Gastroesophageal sphincter (tissue), 3 donors: Measurements from ENCODE around the gene NOX3.

Experiments used
- EP300 ChIP-seq: sonication (generic); formaldehyde crosslinking; IDR thresholded peaks from one replicate; pipeline ENCODE4 v1.6.1; 2017; ENCODE audit warnings: antibody characterized with exemption, mild to moderate bottlenecking
- POLR2A ChIP-seq, 2 donors: fragments of 450-650 bp; IDR thresholded peaks; one replicate each; pipeline ENCODE4 v1.6.1; 2017; ENCODE audit warnings: antibody characterized with exemption in 2 of 2, mild to moderate bottlenecking in 2 of 2, moderate library complexity in 1 of 2
- POLR2AphosphoS5 ChIP-seq: sonication (generic); formaldehyde crosslinking; IDR thresholded peaks from one replicate; pipeline ENCODE4 v1.6.1; 2017; ENCODE audit warnings: antibody characterized with exemption
- TF ChIP-seq, protein P1 (sequence below), 4 experiments: fragments of 200-600 bp in 2 of 4; fragments of 450-650 bp in 2 of 4; sonication (generic) in 1 of 4; IDR thresholded peaks; one replicate each; pipeline ENCODE4 v1.5.1; 2017 to 2019; ENCODE audit warnings: antibody characterized with exemption in 4 of 4, mild to moderate bottlenecking in 2 of 4, moderate library complexity in 2 of 4

DNA sequence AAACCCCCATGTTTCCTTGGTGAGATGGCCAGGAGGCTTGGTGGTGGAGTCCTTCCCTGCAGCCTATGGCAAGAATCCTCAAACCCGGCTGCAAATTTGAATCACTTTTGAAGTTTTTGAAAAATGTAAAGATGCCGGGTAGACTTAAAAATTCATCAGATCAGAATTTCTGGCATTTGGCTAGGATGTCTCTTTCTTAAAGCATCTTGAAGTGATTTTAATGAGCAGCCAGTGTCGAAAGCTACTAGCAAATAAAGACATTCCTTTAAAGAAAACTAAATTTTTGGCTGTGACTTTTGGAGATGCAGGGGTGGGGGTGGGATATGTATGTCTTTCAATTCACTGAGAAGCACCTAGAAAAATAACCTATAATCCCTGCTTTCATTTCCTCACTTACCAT, 25.6 kb upstream of the NOX3 start:
- TF ChIP-seq POLR2A (IDR thresholded peaks at IDR 0.05), result no peak
- TF ChIP-seq, protein P1, sequence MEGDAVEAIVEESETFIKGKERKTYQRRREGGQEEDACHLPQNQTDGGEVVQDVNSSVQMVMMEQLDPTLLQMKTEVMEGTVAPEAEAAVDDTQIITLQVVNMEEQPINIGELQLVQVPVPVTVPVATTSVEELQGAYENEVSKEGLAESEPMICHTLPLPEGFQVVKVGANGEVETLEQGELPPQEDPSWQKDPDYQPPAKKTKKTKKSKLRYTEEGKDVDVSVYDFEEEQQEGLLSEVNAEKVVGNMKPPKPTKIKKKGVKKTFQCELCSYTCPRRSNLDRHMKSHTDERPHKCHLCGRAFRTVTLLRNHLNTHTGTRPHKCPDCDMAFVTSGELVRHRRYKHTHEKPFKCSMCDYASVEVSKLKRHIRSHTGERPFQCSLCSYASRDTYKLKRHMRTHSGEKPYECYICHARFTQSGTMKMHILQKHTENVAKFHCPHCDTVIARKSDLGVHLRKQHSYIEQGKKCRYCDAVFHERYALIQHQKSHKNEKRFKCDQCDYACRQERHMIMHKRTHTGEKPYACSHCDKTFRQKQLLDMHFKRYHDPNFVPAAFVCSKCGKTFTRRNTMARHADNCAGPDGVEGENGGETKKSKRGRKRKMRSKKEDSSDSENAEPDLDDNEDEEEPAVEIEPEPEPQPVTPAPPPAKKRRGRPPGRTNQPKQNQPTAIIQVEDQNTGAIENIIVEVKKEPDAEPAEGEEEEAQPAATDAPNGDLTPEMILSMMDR (IDR thresholded peaks at IDR 0.05), result no peak
- TF ChIP-seq POLR2AphosphoS5, result no peak
- no peak for TF ChIP-seq EP300
